Mesothelial cell of epicardium (in vitro differentiated cells): Measurements from ENCODE around the gene GM2A. TPM values are rescaled to one million over a fixed set of nuclear protein-coding genes. Genes with fewer than 3 reads are reported as not detected.
"Not testable (repeated sequence)": the region's sequence is repeated elsewhere in the genome, so short reads cannot be mapped to it uniquely, and the experiment has no call there.

ENCODE experiments used
- DNase-seq, 2 experiments: peaks; one replicate each; pipeline ENCODE4 v3.0.0; 2021; ENCODE audit warnings: low spot score in 2 of 2; ENCODE audit not compliant: unreplicated experiment in 2 of 2
- H3K27ac Mint-ChIP-seq: 2 replicates; pipeline ENCODE4 v1.8.0; 2021; ENCODE audit warnings: mixed read lengths
- H3K27me3 Mint-ChIP-seq: 2 replicates; pipeline ENCODE4 v1.8.0; 2021; ENCODE audit warnings: low read depth, mixed read lengths
- H3K36me3 Mint-ChIP-seq: 2 replicates; pipeline ENCODE4 v1.8.0; 2021; ENCODE audit warnings: mixed read lengths
- H3K4me1 Mint-ChIP-seq: 2 replicates; pipeline ENCODE4 v1.8.0; 2021; ENCODE audit warnings: mixed read lengths
- H3K4me3 Mint-ChIP-seq: 2 replicates; pipeline ENCODE4 v1.8.0; 2021; ENCODE audit warnings: mild to moderate bottlenecking, moderate library complexity, mixed read lengths
- H3K9me3 Mint-ChIP-seq: 2 replicates; pipeline ENCODE4 v1.8.0; 2021; ENCODE audit warnings: mixed read lengths
- CTCF ChIP-seq: fragments of 200-600 bp; sonication (generic); IDR thresholded peaks from one replicate; pipeline ENCODE4 v1.5.0; 2021; ENCODE audit warnings: antibody characterized with exemption; ENCODE audit not compliant: unreplicated experiment
- total RNA-seq: library from RNA; stranded (reverse); gene quantifications from 3 replicates; pipeline ENCODE4 v1.2.1, GENCODE V29; 2021

GM2A gene
- total RNA-seq, 1 donor from 2014 or later, result 41.8 TPM

GRCh38 chr5:151228986-151229385, 24.0 kb upstream of the GM2A start:
- no peaks in the 10 kb centered on the region for H3K27me3 Mint-ChIP-seq
- H3K9me3 Mint-ChIP-seq, result no peaks in the 10 kb centered on the region
- H3K36me3 Mint-ChIP-seq, result no peaks in the 10 kb centered on the region
- TF ChIP-seq CTCF, result no peak
- no peak overlapping the region for H3K4me3 Mint-ChIP-seq
- no peak overlapping the region for H3K27ac Mint-ChIP-seq
- H3K4me1 Mint-ChIP-seq, result peaks cover 4% of the 10 kb centered on the region
- DNase-seq, result no peak

- H3K27ac Mint-ChIP-seq, result no peak overlapping the region
- H3K4me3 Mint-ChIP-seq, result no peak overlapping the region
- H3K4me1 Mint-ChIP-seq, result peaks cover 10% of the 10 kb centered on the region
- no peaks in the 10 kb centered on the region for H3K27me3 Mint-ChIP-seq
- TF ChIP-seq CTCF, result no peak
- no peaks in the 10 kb centered on the region for H3K9me3 Mint-ChIP-seq
- DNase-seq, result no peak
- H3K36me3 Mint-ChIP-seq, result no peaks in the 10 kb centered on the region
Measured at GRCh38 chr5:151230048-151230680, 22.8 kb upstream of the GM2A start.

- peaks cover 10% of the 10 kb centered on the region for H3K4me1 Mint-ChIP-seq
- H3K27me3 Mint-ChIP-seq, result no peaks in the 10 kb centered on the region
- no peak overlapping the region for H3K27ac Mint-ChIP-seq
- no peak for TF ChIP-seq CTCF
- no peak for DNase-seq
- H3K4me3 Mint-ChIP-seq, result no peak overlapping the region
- no peaks in the 10 kb centered on the region for H3K36me3 Mint-ChIP-seq
- H3K9me3 Mint-ChIP-seq, result no peaks in the 10 kb centered on the region
Measured at GRCh38 chr5:151231359-151231758, 21.6 kb upstream of the GM2A start.

GRCh38 chr5:151233616-151234085, 19.3 kb upstream of the GM2A start:
- no peak overlapping the region for H3K4me3 Mint-ChIP-seq
- no peak for DNase-seq
- no peak overlapping the region for H3K27ac Mint-ChIP-seq
- H3K4me1 Mint-ChIP-seq, result peaks cover 15% of the 10 kb centered on the region
- no peak for TF ChIP-seq CTCF
- no peaks in the 10 kb centered on the region for H3K27me3 Mint-ChIP-seq
- no peaks in the 10 kb centered on the region for H3K9me3 Mint-ChIP-seq
- no peaks in the 10 kb centered on the region for H3K36me3 Mint-ChIP-seq

- Mint-ChIP-seq H3K4me3 (no peak overlapping the region), H3K36me3 (no peaks in the 10 kb centered on the region), H3K9me3 (no peaks in the 10 kb centered on the region), H3K27ac (no peak overlapping the region), H3K4me1 (peaks cover 15% of the 10 kb centered on the region), H3K27me3 (no peaks in the 10 kb centered on the region)
- TF ChIP-seq CTCF, result no peak
- DNase-seq, result peak in 1 of 2 experiments; percentile 39
Measured at GRCh38 chr5:151234476-151235238, 18.3 kb upstream of the GM2A start.

- not testable (repeated sequence) for H3K9me3 Mint-ChIP-seq, DNase-seq, H3K4me3 Mint-ChIP-seq, H3K36me3 Mint-ChIP-seq, H3K27ac Mint-ChIP-seq, H3K27me3 Mint-ChIP-seq
- H3K4me1 Mint-ChIP-seq, result peaks cover 12% of the 10 kb centered on the region
Measured at GRCh38 chr5:151235239-151235571, 17.8 kb upstream of the GM2A start.
